GM12878 (cell line): Measurements from ENCODE around the gene VMP1. TPM values are rescaled to one million over a fixed set of nuclear protein-coding genes. Genes with fewer than 3 reads are reported as not detected.

ENCODE experiments used
- ATAC-seq: fragments of 200-7000 bp; cut with Tn5 transposase; 3 replicates; pipeline ENCODE4 v1.9.1; 2020; ENCODE audit warnings: mild to moderate bottlenecking, moderate library complexity
- BruUV-seq: library from RNA; stranded (reverse); fragments of 400-500 nt; replicated peaks from 2 replicates; lab custom pipeline; 2021; lab: Mats Ljungman, UMichigan
- CTCF ChIA-PET: fragments of 300-600 bp; sonication (Branson Sonifier 250); formaldehyde crosslinking; extraction: SDS; loops from one replicate; lab custom pipeline; 2021; ENCODE audit warnings: inconsistent platforms; lab: Yijun Ruan, JAX
- POLR2A ChIA-PET: fragments of 350-600 bp; formaldehyde crosslinking; extraction: SDS; loops from one replicate; lab custom pipeline; 2021; ENCODE audit warnings: inconsistent platforms; lab: Charles Lee
- RAD21 ChIA-PET: fragments of 300-600 bp; sonication (Branson Sonifier 250); formaldehyde crosslinking; loops from one replicate; lab custom pipeline; 2023; ENCODE audit warnings: antibody characterized with exemption; ENCODE audit not compliant: unreplicated experiment; lab: Charles Lee
- SMC1A ChIA-PET: fragments of 300-600 bp; sonication (Branson Sonifier 250); formaldehyde crosslinking; loops from one replicate; lab custom pipeline; 2023; ENCODE audit not compliant: unreplicated experiment, uncharacterized antibody; lab: Charles Lee
- DNase-seq: peaks from one replicate; pipeline ENCODE4 v3.0.0-alpha.2; 2011; ENCODE audit warnings: low read depth, low spot score
- FAIRE-seq: peaks from 3 replicates; lab custom pipeline; 2011; peaks lifted over from hg19 to GRCh38; lab: Jason Lieb, UNC
- H2AFZ ChIP-seq: 2 replicates; pipeline ENCODE4 v1.6.0; 2011; ENCODE audit warnings: low read depth, low read length, control low read depth; ENCODE audit not compliant: control insufficient read depth
- H3K27ac ChIP-seq: 2 replicates; pipeline ENCODE4 v1.5.1; 2011; ENCODE audit warnings: control low read depth; ENCODE audit not compliant: control insufficient read depth, insufficient read depth
- H3K27me3 ChIP-seq, 2 experiments: replicated peaks in 1 of 2; 2 replicates each; pipeline versions ENCODE4 v1.6.0 to v1.6.1; 2011; ENCODE audit warnings: low read length in 1 of 2; ENCODE audit not compliant: control insufficient read depth in 2 of 2, insufficient read depth in 2 of 2
- H3K36me3 ChIP-seq, 2 experiments: 2 replicates each; pipeline ENCODE4 v1.5.1; 2011; ENCODE audit warnings: low read length in 1 of 2; ENCODE audit not compliant: control insufficient read depth in 2 of 2, insufficient read depth in 2 of 2
- H3K4me1 ChIP-seq: 2 replicates; pipeline ENCODE4 v1.6.1; 2011; ENCODE audit warnings: mild to moderate bottlenecking, low read length, moderate library complexity, mixed read lengths; ENCODE audit not compliant: control insufficient read depth, insufficient read depth
- H3K4me2 ChIP-seq: 2 replicates; pipeline ENCODE4 v1.6.0; 2011; ENCODE audit warnings: control low read depth; ENCODE audit not compliant: control insufficient read depth, insufficient read depth
- H3K4me3 ChIP-seq: fragments of 200-600 bp; sonication (generic); 2 replicates; pipeline ENCODE4 v1.5.1; 2016
- H3K79me2 ChIP-seq: 2 replicates; pipeline ENCODE4 v1.6.0; 2011; ENCODE audit warnings: low read length; ENCODE audit not compliant: control insufficient read depth, insufficient read depth
- H3K9ac ChIP-seq: 2 replicates; pipeline ENCODE4 v1.8.0; 2011; ENCODE audit warnings: low read length, control low read depth, mixed read lengths; ENCODE audit not compliant: control insufficient read depth, insufficient read depth
- H3K9me3 ChIP-seq: replicated peaks from 3 replicates; pipeline ENCODE4 v1.5.1; 2011; ENCODE audit warnings: mild to moderate bottlenecking, low read length; ENCODE audit not compliant: control insufficient read depth, insufficient read depth
- H4K20me1 ChIP-seq: 2 replicates; pipeline ENCODE4 v1.6.0; 2011; ENCODE audit not compliant: control insufficient read depth, insufficient read depth
- ATF2 ChIP-seq: IDR thresholded peaks from 2 replicates; pipeline ENCODE4 v1.6.1; 2012; ENCODE audit warnings: low read length, inconsistent platforms
- ATF7 ChIP-seq: fragments of 450-650 bp; IDR thresholded peaks from 2 replicates; pipeline ENCODE4 v1.6.1; 2016; ENCODE audit warnings: low read depth, mild to moderate bottlenecking
- BCLAF1 ChIP-seq: fragments of 450-650 bp; IDR thresholded peaks from 2 replicates; pipeline ENCODE4 v1.6.1; 2017; ENCODE audit warnings: antibody characterized with exemption, mild to moderate bottlenecking, moderate library complexity
- CHD4 ChIP-seq: fragments of 200-600 bp; sonication (generic); IDR thresholded peaks from 2 replicates; pipeline ENCODE4 v1.6.1; 2016; ENCODE audit warnings: mild to moderate bottlenecking
- E2F4 ChIP-seq: IDR thresholded peaks from 2 replicates; pipeline ENCODE4 v1.6.1; 2012; ENCODE audit warnings: low read depth, low read length, improper control_type of control experiment
- NR2C1 ChIP-seq: fragments of 450-650 bp; IDR thresholded peaks from 2 replicates; pipeline ENCODE4 v1.6.1; 2017; ENCODE audit warnings: antibody characterized with exemption, mild to moderate bottlenecking, moderate library complexity
- REST ChIP-seq: IDR thresholded peaks from 2 replicates; pipeline ENCODE4 v1.6.1; 2012; ENCODE audit warnings: mild to moderate bottlenecking, low read depth, low read length
- SMAD5 ChIP-seq: IDR thresholded peaks from 2 replicates; pipeline ENCODE4 v1.6.1; 2016; ENCODE audit warnings: antibody characterized with exemption, low read depth
- SMC3 ChIP-seq: IDR thresholded peaks from 2 replicates; pipeline ENCODE4 v1.6.1; 2011; ENCODE audit warnings: low read length, improper control_type of control experiment, borderline replicate concordance
- USF1 ChIP-seq: IDR thresholded peaks from 2 replicates; pipeline ENCODE4 v1.6.1; 2011; ENCODE audit warnings: borderline replicate concordance, low read depth, mild to moderate bottlenecking, moderate library complexity, mixed read lengths, low read length; ENCODE audit not compliant: insufficient read depth; ENCODE audit errors: extremely low read length
- ZNF384 ChIP-seq: IDR thresholded peaks from 2 replicates; pipeline ENCODE4 v1.6.1; 2012; ENCODE audit warnings: low read depth, mild to moderate bottlenecking, low read length, improper control_type of control experiment, borderline replicate concordance
- WGBS: methylation state at CpG from one replicate; pipeline ENCODE4 v1.1.6; 2016; ENCODE audit warnings: low lambda C conversion rate; ENCODE audit not compliant: insufficient replicate concordance, insufficient coverage; ENCODE audit errors: missing lambda C conversion rate; 5-methylcytosine and 5-hydroxymethylcytosine counted together
- in situ Hi-C: fragments of 300-500 bp; cut with MboI; formaldehyde crosslinking; loops from 9 replicates; pipeline ENCODE4 v1.14.3; 2018; ENCODE audit warnings: mixed read lengths
- intact Hi-C: fragments of 100-400 bp; cut with micrococcal nuclease; formaldehyde crosslinking; loops from one replicate; pipeline ENCODE4 v1.14.2; 2022; ENCODE audit not compliant: unreplicated experiment
- polyA plus RNA-seq, 11 experiments: library from polyadenylated mRNA; depleted of rRNA in 4 of 11; unstranded in 6 of 11; stranded (reverse) in 5 of 11; fragments of >200 nt; fragmentation: Nextera tagmentation in 4 of 11; fragmentation: Illumina TruSeq in 1 of 11; extraction: Ambion mirVana in 4 of 11; extraction: Trizol in 1 of 11; gene quantifications; 1 replicate in 1 of 11; 2 replicates in 10 of 11; pipeline versions ENCODE4 v1.2.1 to v1.2.3, GENCODE V29; 2011 to 2016; ENCODE audit warnings: inconsistent platforms in 2 of 11, missing spikeins in 2 of 11, low read depth in 1 of 11
- total RNA-seq, 4 experiments: library from RNA; depleted of rRNA in 3 of 4; stranded (reverse); fragments of >200 nt in 3 of 4; fragmentation: Illumina TruSeq in 1 of 4; extraction: Trizol in 1 of 4; gene quantifications; 2 replicates each; pipeline versions ENCODE4 v1.2.1 to v1.2.3, GENCODE V29; 2013 to 2021

Gene VMP1
- total and polyA plus RNA-seq, 10 of the 15 experiments (the other 5 are each of a cell fraction or from before 2014, with no cell fraction given) = 88.4 to 199 (median 132) TPM

- ChIA-PET SMC1A (interaction anchor here (0.6 to 2.7 kb wide), 11 partner anchors 8 to 346 kb away, joined by 3 to 12 read pairs (median 4); partner anchors contain the start of gene RPS6KB1), RAD21 (interaction anchor here (0.8 to 1.8 kb wide), 4 partner anchors 9 to 432 kb away, joined by 3 to 5 read pairs (median 3); no protein-coding TSS in a partner anchor), POLR2A (interaction anchor here (0.6 to 1.3 kb wide), 2 partner anchors 43 to 119 kb away, joined by 3 to 4 read pairs; no protein-coding TSS in a partner anchor), CTCF (interaction anchor here (1.0 to 6.6 kb wide), 13 partner anchors 8 to 434 kb away, joined by 3 to 49 read pairs (median 4); partner anchors contain the start of genes PTRH2, RNFT1 and VMP1)
- H3K4me2 ChIP-seq = no peak overlapping the region
- H3K4me3 ChIP-seq = no peak overlapping the region
- FAIRE-seq = no peak
- H3K79me2 ChIP-seq = no peaks in the 10 kb centered on the region
- no peaks in the 10 kb centered on the region for H4K20me1 ChIP-seq
- no peaks in the 10 kb centered on the region for H3K4me1 ChIP-seq
- in situ Hi-C loops = loop anchor here (5.0 kb wide), 1 partner anchor 292 kb away; no protein-coding TSS in a partner anchor
- no peaks in the 10 kb centered on the region; the same call in 1 of the 3 replicates for H3K9me3 ChIP-seq
- no peak for DNase-seq
- intact Hi-C loops = loop anchor here (10.0 kb wide), 2 partner anchors 290 to 430 kb away; no protein-coding TSS in a partner anchor
- no TSS peak for BruUV-seq
- H3K36me3 ChIP-seq = 0 out of 4 replicates have a peak, but pooled peaks cover 0 to 2% of the 10 kb centered on the region in 2 experiments
- ATAC-seq = no peak
- no peak overlapping the region for H3K9ac ChIP-seq
- no peak overlapping the region for H2AFZ ChIP-seq
- 96% methylated on average over 2 of the region's 2 CpGs for WGBS
- no peak overlapping the region for H3K27ac ChIP-seq
- H3K27me3 ChIP-seq = no peaks in the 10 kb centered on the region
- TF ChIP-seq NR2C1 (no peak), BCLAF1 (no peak), REST (no peak), SMAD5 (no peak), USF1 (no peak), SMC3 (no peak), ATF2 (no peak), CHD4 (no peak), E2F4 (no peak), ZNF384 (no peak), ATF7 (no peak)
Measured at GRCh38 chr17:59745040-59745439, 37.6 kb downstream of the VMP1 start.
